GM23248 (cell line): ENCODE results near the gene C6orf62.

Source experiments
- EZH2 ChIP-seq: fragments of 200-600 bp; sonication (generic); IDR thresholded peaks from 2 replicates; pipeline ENCODE4 v1.6.1; 2018; ENCODE audit warnings: antibody characterized with exemption, mild to moderate bottlenecking; ENCODE audit not compliant: insufficient read depth, poor library complexity, severe bottlenecking
- EZH2phosphoT487 ChIP-seq: fragments of 200-600 bp; sonication (generic); IDR thresholded peaks from 2 replicates; pipeline ENCODE4 v1.6.1; 2018; ENCODE audit warnings: antibody characterized with exemption, moderate library complexity, mild to moderate bottlenecking, low read depth; ENCODE audit not compliant: insufficient read depth

- no peak for TF ChIP-seq EZH2phosphoT487
- no peak for TF ChIP-seq EZH2
Measured at GRCh38 chr6:24683297-24684296, 35.4 kb downstream of the C6orf62 start.
